H1 (cell line): ENCODE data around the gene MCM3AP. TPM values are rescaled to one million over a fixed set of nuclear protein-coding genes. Genes with fewer than 3 reads are reported as not detected.

ENCODE experiments used
- CTCF ChIA-PET: fragments of 300-600 bp; sonication (Branson Sonifier 250); formaldehyde crosslinking; loops from one replicate; lab custom pipeline; 2021; ENCODE audit not compliant: partially characterized antibody; lab: Charles Lee
- POLR2A ChIA-PET: fragments of 300-600 bp; sonication (Branson Sonifier 250); formaldehyde crosslinking; loops from one replicate; lab custom pipeline; 2021; ENCODE audit warnings: inconsistent platforms; ENCODE audit not compliant: partially characterized antibody; lab: Charles Lee
- DNase-seq, 2 experiments: peaks; one replicate each; pipeline versions ENCODE4 v3.0.0 to v3.0.0-alpha.2; 2010 to 2022; ENCODE audit warnings: low spot score in 2 of 2, low read depth in 1 of 2, mixed read lengths in 1 of 2
- FAIRE-seq: peaks from 2 replicates; lab custom pipeline; 2011; peaks lifted over from hg19 to GRCh38; lab: Jason Lieb, UNC
- H2AFZ ChIP-seq: 2 replicates; pipeline ENCODE4 v1.8.1; 2012; ENCODE audit warnings: low read length, inconsistent platforms
- H2AK5ac ChIP-seq: 2 replicates; pipeline ENCODE4 v1.6.1; 2013; ENCODE audit warnings: low read depth, low read length
- H2BK120ac ChIP-seq: replicated peaks from 2 replicates; pipeline ENCODE3; 2013; ENCODE audit warnings: low read depth, low read length, inconsistent platforms
- H2BK12ac ChIP-seq: 2 replicates; pipeline ENCODE4 v1.6.1; 2013; ENCODE audit warnings: low read depth, low read length
- H2BK15ac ChIP-seq: 2 replicates; pipeline ENCODE4 v1.6.1; 2013; ENCODE audit warnings: low read length
- H2BK20ac ChIP-seq: 2 replicates; pipeline ENCODE4 v1.6.1; 2013; ENCODE audit warnings: low read length
- H2BK5ac ChIP-seq: 2 replicates; pipeline ENCODE4 v1.6.1; 2013; ENCODE audit warnings: low read depth, low read length
- H3K14ac ChIP-seq: 2 replicates; pipeline ENCODE4 v1.6.1; 2013; ENCODE audit warnings: inconsistent platforms; ENCODE audit not compliant: insufficient read length
- H3K18ac ChIP-seq: 2 replicates; pipeline ENCODE4 v1.6.1; 2013; ENCODE audit warnings: low read length; ENCODE audit errors: extremely low read depth
- H3K23ac ChIP-seq: 2 replicates; pipeline ENCODE4 v1.6.1; 2013; ENCODE audit warnings: inconsistent platforms; ENCODE audit not compliant: insufficient read length
- H3K23me2 ChIP-seq: 2 replicates; pipeline ENCODE4 v1.6.1; 2013; ENCODE audit warnings: low read depth, low read length
- H3K27ac ChIP-seq: 2 replicates; pipeline ENCODE4 v1.6.1; 2011; ENCODE audit warnings: low read depth, low read length, inconsistent platforms
- H3K27me3 ChIP-seq, 4 experiments: replicated peaks in 1 of 4; 1 replicate in 1 of 4; 2 replicates in 3 of 4; pipeline versions ENCODE4 v1.6.1 to v1.8.1; 2011 to 2013; ENCODE audit warnings: low read length in 3 of 4, mild to moderate bottlenecking in 3 of 4, inconsistent platforms in 2 of 4, mixed read lengths in 2 of 4, moderate library complexity in 1 of 4; ENCODE audit not compliant: control insufficient read depth in 3 of 4, insufficient read depth in 3 of 4; ENCODE audit errors: extremely low read depth in 1 of 4
- H3K36me3 ChIP-seq, 4 experiments: 2 replicates each; pipeline versions ENCODE4 v1.6.1 to v1.8.1; 2011 to 2013; ENCODE audit warnings: mild to moderate bottlenecking in 4 of 4, low read length in 3 of 4, moderate library complexity in 2 of 4, control low read depth in 1 of 4, inconsistent platforms in 1 of 4; ENCODE audit not compliant: insufficient read depth in 4 of 4, control insufficient read depth in 2 of 4
- H3K4ac ChIP-seq: replicated peaks from 2 replicates; pipeline ENCODE3; 2013; ENCODE audit warnings: low read length, low read depth, mixed read lengths, inconsistent platforms; ENCODE audit not compliant: insufficient read length
- H3K4me1 ChIP-seq, 4 experiments: replicated peaks in 1 of 4; 1 replicate in 1 of 4; 2 replicates in 3 of 4; pipeline versions ENCODE4 v1.6.1 to v1.8.1; 2011 to 2013; ENCODE audit warnings: low read length in 3 of 4, inconsistent platforms in 2 of 4, mixed read lengths in 1 of 4; ENCODE audit not compliant: insufficient read depth in 4 of 4, control insufficient read depth in 3 of 4
- H3K4me2 ChIP-seq, 2 experiments: 2 replicates each; pipeline versions ENCODE4 v1.6.1 to v1.8.1; 2011 to 2013; ENCODE audit warnings: low read depth in 2 of 2, low read length in 2 of 2, control low read depth in 1 of 2, inconsistent platforms in 1 of 2, mild to moderate bottlenecking in 1 of 2; ENCODE audit not compliant: insufficient read depth in 1 of 2
- H3K4me3 ChIP-seq, 4 experiments: fragments of 200-600, 300-600 bp in 1 of 4; sonication (generic), shearing (Covaris generic), sonication (Bioruptor Twin) in 1 of 4; 2 replicates each; pipeline versions ENCODE4 v1.5.1 to v1.8.1; 2011 to 2016; ENCODE audit warnings: low read length in 4 of 4, low read depth in 3 of 4, control low read depth in 2 of 4, inconsistent platforms in 2 of 4, mild to moderate bottlenecking in 2 of 4, mixed read lengths in 1 of 4, moderate library complexity in 1 of 4; ENCODE audit not compliant: insufficient read depth in 2 of 4; ENCODE audit errors: extremely low read depth in 1 of 4
- H3K56ac ChIP-seq: replicated peaks from 2 replicates; pipeline ENCODE3; 2013; ENCODE audit warnings: low read depth, mild to moderate bottlenecking, mixed read lengths, low read length, inconsistent platforms; ENCODE audit not compliant: insufficient read length
- H3K79me1 ChIP-seq: 2 replicates; pipeline ENCODE4 v1.6.1; 2013; ENCODE audit warnings: low read depth, low read length, control low read depth
- H3K79me2 ChIP-seq, 2 experiments: 2 replicates each; pipeline versions ENCODE4 v1.6.1 to v1.8.1; 2012 to 2013; ENCODE audit warnings: low read length in 2 of 2, mild to moderate bottlenecking in 2 of 2, inconsistent platforms in 1 of 2; ENCODE audit not compliant: insufficient read depth in 2 of 2, control insufficient read depth in 1 of 2
- H3K9ac ChIP-seq, 4 experiments: replicated peaks in 1 of 4; 1 replicate in 1 of 4; 2 replicates in 3 of 4; pipeline versions ENCODE4 v1.6.1 to v1.8.1; 2011 to 2013; ENCODE audit warnings: low read depth in 3 of 4, low read length in 3 of 4, control low read depth in 2 of 4, mild to moderate bottlenecking in 2 of 4, moderate library complexity in 2 of 4, inconsistent platforms in 1 of 4; ENCODE audit errors: extremely low read depth in 1 of 4
- H3K9me3 ChIP-seq, 2 experiments: 2 replicates each; pipeline versions ENCODE4 v1.6.1 to v1.8.1; 2012 to 2013; ENCODE audit warnings: mild to moderate bottlenecking in 2 of 2, moderate library complexity in 2 of 2, control low read depth in 1 of 2, inconsistent platforms in 1 of 2, low read depth in 1 of 2, low read length in 1 of 2, mixed read lengths in 1 of 2; ENCODE audit not compliant: insufficient read depth in 2 of 2
- H4K20me1 ChIP-seq, 2 experiments: replicated peaks in 1 of 2; 2 replicates each; pipeline versions ENCODE3 to v1.8.1; 2011 to 2013; ENCODE audit warnings: inconsistent platforms in 2 of 2, low read length in 2 of 2, mild to moderate bottlenecking in 1 of 2; ENCODE audit not compliant: insufficient read depth in 2 of 2, control insufficient read depth in 1 of 2
- H4K5ac ChIP-seq: 2 replicates; pipeline ENCODE4 v1.6.1; 2013; ENCODE audit warnings: low read length, low read depth, mixed read lengths, inconsistent platforms; ENCODE audit not compliant: insufficient read length
- H4K8ac ChIP-seq: 2 replicates; pipeline ENCODE4 v1.8.0; 2013; ENCODE audit warnings: mild to moderate bottlenecking, moderate library complexity, low read length, inconsistent platforms; ENCODE audit not compliant: insufficient read depth; ENCODE audit errors: extremely low read depth
- H4K91ac ChIP-seq: replicated peaks from 2 replicates; pipeline ENCODE3; 2013; ENCODE audit warnings: low read length, mixed read lengths, inconsistent platforms; ENCODE audit not compliant: insufficient read length
- CBX5 ChIP-seq: fragments of 300-800, 300-1000 bp; sonication (generic); IDR thresholded peaks from 2 replicates; pipeline ENCODE4 v1.7.1; 2016; ENCODE audit warnings: antibody characterized with exemption, low read length, low read depth
- EZH2 ChIP-seq: fragments of 200-600 bp; sonication (generic); IDR thresholded peaks from 2 replicates; pipeline ENCODE4 v1.7.1; 2012; ENCODE audit warnings: low read depth, mild to moderate bottlenecking, moderate library complexity, low read length, inconsistent platforms; ENCODE audit not compliant: severe bottlenecking
- GABPA ChIP-seq: IDR thresholded peaks from 2 replicates; pipeline ENCODE4 v1.6.1; 2011; ENCODE audit warnings: mild to moderate bottlenecking, low read length, moderate library complexity, borderline replicate concordance; ENCODE audit not compliant: insufficient read depth
- JUND ChIP-seq: IDR thresholded peaks from 2 replicates; pipeline ENCODE4 v1.6.1; 2011; ENCODE audit warnings: mild to moderate bottlenecking, improper control_type of control experiment, low read length
- RNF2 ChIP-seq: fragments of 200-900, 300-1000 bp; sonication (generic); IDR thresholded peaks from 2 replicates; pipeline ENCODE4 v1.7.1; 2016; ENCODE audit warnings: borderline replicate concordance, low read depth, mild to moderate bottlenecking, antibody characterized with exemption, low read length; ENCODE audit not compliant: poor library complexity, severe bottlenecking; ENCODE audit errors: missing control alignments
- SRF ChIP-seq: IDR thresholded peaks from 2 replicates; pipeline ENCODE4 v1.6.1; 2011; ENCODE audit warnings: mild to moderate bottlenecking, low read depth, low read length, moderate library complexity
- TCF12 ChIP-seq: IDR thresholded peaks from 2 replicates; pipeline ENCODE4 v1.6.1; 2011; ENCODE audit warnings: low read depth, mild to moderate bottlenecking, low read length
- WGBS, 2 experiments: shearing (Covaris generic) in 1 of 2; methylation state at CpG; one replicate each; pipeline versions ENCODE4 v1.1.6 to v1.1.7; 2013 to 2015; ENCODE audit warnings: low lambda C conversion rate in 2 of 2, mixed read lengths in 2 of 2, inconsistent platforms in 1 of 2, low coverage in 1 of 2, missing lambda C conversion rate in 1 of 2; ENCODE audit not compliant: insufficient replicate concordance in 2 of 2, insufficient coverage in 1 of 2, insufficient read length in 1 of 2; ENCODE audit errors: extremely low coverage in 1 of 2, missing lambda C conversion rate in 1 of 2; 5-methylcytosine and 5-hydroxymethylcytosine counted together
- polyA plus RNA-seq, 7 experiments: library from polyadenylated mRNA; depleted of rRNA in 3 of 7; stranded (reverse) in 5 of 7; unstranded in 2 of 7; fragments of >200 nt in 5 of 7; fragments of 200-250 nt in 2 of 7; gene quantifications; 1 replicate in 5 of 7; 2 replicates in 1 of 7; 4 replicates in 1 of 7; pipeline versions ENCODE4 v1.2.1 to v1.2.3, GENCODE V29; 2011 to 2013; ENCODE audit warnings: missing spikeins in 2 of 7, mixed read lengths in 2 of 7
- total RNA-seq: library from RNA; stranded (reverse); fragmentation: NEBNext Ultra II Directional; extraction: Animal tissue kit (Norgen Biotek cat#: 25700); gene quantifications from 2 replicates; pipeline ENCODE4 v1.2.1, GENCODE V29; 2021
- TF ChIP-seq, protein P1 (sequence below): IDR thresholded peaks from 2 replicates; pipeline ENCODE4 v1.6.1; 2012; ENCODE audit warnings: inconsistent platforms

The MCM3AP gene
- total and polyA plus RNA-seq, 2 of the 8 experiments (the other 6 are each of a cell fraction or from before 2014, with no cell fraction given), result 37.2 to 119 TPM

DNA sequence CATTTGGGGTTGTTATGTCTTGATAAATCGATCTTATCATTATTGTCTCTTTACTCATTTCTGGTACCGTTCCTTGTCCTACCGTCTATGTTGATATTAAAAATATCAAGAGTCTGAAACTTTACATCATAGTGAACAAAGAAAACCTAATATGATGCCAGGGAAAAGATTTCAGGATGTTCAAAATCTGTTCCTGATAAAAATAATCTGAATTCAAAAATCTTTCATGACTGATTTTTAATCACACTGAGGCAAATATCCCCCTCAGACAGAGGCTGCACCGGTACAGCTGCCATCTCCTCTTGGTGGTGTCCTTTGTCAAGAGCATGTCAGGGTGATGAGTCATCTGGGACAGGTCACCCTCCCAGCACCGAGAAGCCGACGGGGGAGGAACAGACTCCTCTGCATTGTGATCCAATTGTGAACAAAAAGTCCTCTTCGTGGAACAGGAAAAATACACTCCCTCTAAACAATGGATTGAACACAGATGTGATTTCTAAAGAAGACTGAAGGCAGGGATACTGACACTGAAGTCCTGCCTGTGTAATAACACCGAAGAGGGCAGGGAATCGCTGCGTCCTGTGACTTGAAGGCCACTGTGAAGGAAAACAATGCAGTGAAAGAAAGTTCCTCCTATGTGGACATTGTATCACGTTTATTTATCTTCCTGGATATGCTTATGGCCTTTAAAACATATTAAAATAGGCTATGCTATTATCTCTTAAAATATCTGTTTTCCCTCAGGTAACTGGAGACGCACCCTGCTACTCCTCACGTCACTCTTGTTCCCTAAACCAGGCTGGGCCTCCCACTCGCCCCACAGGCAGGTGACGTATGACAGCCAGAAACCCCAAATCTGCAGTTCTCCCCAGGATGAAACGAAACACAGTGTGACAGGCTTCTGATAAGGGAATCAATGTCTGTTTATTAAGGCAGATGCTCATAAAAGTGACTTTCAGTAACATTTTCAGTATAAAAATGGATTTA, 96.9 kb downstream of the MCM3AP start:
- TF ChIP-seq SRF (no peak), JUND (peak; percentile 89), RNF2 (no peak), GABPA (no peak), CBX5 (no peak), EZH2 (no peak), TCF12 (no peak)
- TF ChIP-seq, protein P1, sequence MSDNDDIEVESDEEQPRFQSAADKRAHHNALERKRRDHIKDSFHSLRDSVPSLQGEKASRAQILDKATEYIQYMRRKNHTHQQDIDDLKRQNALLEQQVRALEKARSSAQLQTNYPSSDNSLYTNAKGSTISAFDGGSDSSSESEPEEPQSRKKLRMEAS, result no peak
- ChIA-PET POLR2A (no interaction called here), CTCF (interaction anchor here (1.1 kb wide), 1 partner anchor 56 kb away, joined by 3 read pairs; no protein-coding TSS in a partner anchor)
- no peak overlapping the region for H2BK20ac ChIP-seq
- no peak overlapping the region for H3K14ac ChIP-seq
- H3K4me3 ChIP-seq, result no peak overlapping the region
- H3K27ac ChIP-seq, result no peak overlapping the region
- H2AFZ ChIP-seq, result no peak overlapping the region
- H3K27me3 ChIP-seq, result no peaks in the 10 kb centered on the region
- 74% methylated on average over 17 of the region's 17 CpGs; no CpG with 5 or more reads in 1 of the 2 experiments for WGBS, 2 experiments
- H3K23ac ChIP-seq, result no peak overlapping the region
- H3K4me2 ChIP-seq, result no peak overlapping the region
- no peak overlapping the region for H3K4ac ChIP-seq
- H3K36me3 ChIP-seq, result peaks cover 4 to 9% (median 6%) of the 10 kb centered on the region in 4 experiments; a peak in 6 of 8 replicates
- H4K20me1 ChIP-seq, result peaks cover 2 to 12% of the 10 kb centered on the region in 2 experiments
- H4K8ac ChIP-seq, result no peak overlapping the region
- no peak overlapping the region for H3K56ac ChIP-seq
- H3K79me2 ChIP-seq, result no peaks in the 10 kb centered on the region
- H2AK5ac ChIP-seq, result no peak overlapping the region
- H3K79me1 ChIP-seq, result no peaks in the 10 kb centered on the region
- no peak overlapping the region for H2BK5ac ChIP-seq
- no peak overlapping the region for H2BK15ac ChIP-seq
- FAIRE-seq (no peak), DNase-seq (no peak)
- no peak overlapping the region for H4K91ac ChIP-seq
- no peak overlapping the region for H3K9ac ChIP-seq
- H2BK12ac ChIP-seq, result 0 out of 2 replicates have a peak overlapping the region, but pooled peaks have one; percentile 50
- H4K5ac ChIP-seq, result no peak overlapping the region
- H2BK120ac ChIP-seq, result no peak overlapping the region
- no peak overlapping the region for H3K18ac ChIP-seq
- peaks cover 8% of the 10 kb centered on the region for H3K23me2 ChIP-seq
- peaks cover 0 to 9% (median 0%) of the 10 kb centered on the region in 4 experiments; a peak in 3 of 7 replicates for H3K4me1 ChIP-seq
- no peaks in the 10 kb centered on the region for H3K9me3 ChIP-seq
